Peyer's patch (tissue), 4 donors: ENCODE data around the gene DSTYK. TPM values are rescaled to one million over a fixed set of nuclear protein-coding genes. Genes with fewer than 3 reads are reported as not detected.

Source experiments
- DNase-seq, 3 donors: peaks; one replicate each; pipeline ENCODE4 v3.0.0-alpha.2; 2017 to 2019
- H3K27ac ChIP-seq, 4 donors: fragments of 200-600 bp; sonication (generic); one replicate each; pipeline ENCODE4 v1.5.1; 2016 to 2019
- H3K27me3 ChIP-seq, 2 donors: fragments of 200-600 bp; sonication (generic); one replicate each; pipeline ENCODE4 v1.5.1; 2019
- H3K36me3 ChIP-seq, 3 donors: fragments of 200-600 bp; sonication (generic); one replicate each; pipeline ENCODE4 v1.5.1; 2016 to 2019
- H3K4me1 ChIP-seq, 4 donors: fragments of 200-600 bp; sonication (generic); one replicate each; pipeline ENCODE4 v1.5.1; 2016 to 2019
- H3K4me3 ChIP-seq, 4 donors: fragments of 200-600 bp; sonication (generic); 1 replicate in 3 of 4; 2 replicates in 1 of 4; pipeline ENCODE4 v1.5.1; 2016 to 2019; ENCODE audit warnings: mild to moderate bottlenecking in 1 of 4
- H3K9me3 ChIP-seq, 4 donors: fragments of 200-600 bp; sonication (generic); one replicate each; pipeline ENCODE4 v1.5.1; 2016 to 2019; ENCODE audit warnings: mild to moderate bottlenecking in 1 of 4
- CTCF ChIP-seq, 6 experiments: fragments of 450-650 bp in 4 of 6; fragments of 200-600 bp in 2 of 6; sonication (generic) in 1 of 6; IDR thresholded peaks; one replicate each; pipeline ENCODE4 v1.5.1; 2017 to 2019; ENCODE audit warnings: antibody characterized with exemption in 6 of 6, mild to moderate bottlenecking in 3 of 6, moderate library complexity in 1 of 6
- POLR2A ChIP-seq, 2 donors: fragments of 450-650 bp; IDR thresholded peaks; one replicate each; pipeline ENCODE4 v1.5.1; 2017; ENCODE audit warnings: antibody characterized with exemption in 2 of 2, mild to moderate bottlenecking in 2 of 2, moderate library complexity in 2 of 2
- total RNA-seq, 4 donors: library from RNA; depleted of rRNA; stranded (reverse); fragments of >200 nt; gene quantifications; one replicate each; pipeline ENCODE4 v1.1.0, GENCODE V29; 2016

The DSTYK gene
- total RNA-seq, 4 donors from 2014 or later, result 3.5 to 11.6 (median 6.8) TPM

GRCh38 chr1:205244384-205244783 lies 32.9 kb upstream of the DSTYK start:
- Histone ChIP-seq H3K9me3 (no peaks in the 10 kb centered on the region), H3K4me1 (peaks cover 0 to 36% (median 0%) of the 10 kb centered on the region in 4 donors)
- TF ChIP-seq CTCF (IDR thresholded peaks at IDR 0.05) (no peak), POLR2A (IDR thresholded peaks at IDR 0.05) (no peak)

GRCh38 chr1:205243350-205244191 lies 32.1 kb upstream of the DSTYK start:
- TF ChIP-seq POLR2A (IDR thresholded peaks at IDR 0.05), result no peak
- no peak for TF ChIP-seq CTCF (IDR thresholded peaks at IDR 0.05)

More at GRCh38 chr1:205244384-205244783, 32.9 kb upstream of the DSTYK start:
- no peak overlapping the region for H3K4me3 ChIP-seq
- no peaks in the 10 kb centered on the region for H3K27me3 ChIP-seq
- peak in 1 of 3 donors; percentile 18 for DNase-seq
- H3K36me3 ChIP-seq, result no peaks in the 10 kb centered on the region
- no peak overlapping the region for H3K27ac ChIP-seq

GRCh38 chr1:205241366-205242030 lies 30.0 kb upstream of the DSTYK start:
- H3K36me3 ChIP-seq, result no peaks in the 10 kb centered on the region
- no peak overlapping the region for H3K27ac ChIP-seq
- H3K4me3 ChIP-seq, result no peak overlapping the region
- TF ChIP-seq CTCF (IDR thresholded peaks at IDR 0.05), result no peak
- TF ChIP-seq POLR2A (IDR thresholded peaks at IDR 0.05), result no peak
- DNase-seq, result peak in 1 of 3 donors; percentile 32
- peaks cover 0 to 9% (median 0%) of the 10 kb centered on the region in 4 donors for H3K4me1 ChIP-seq
- H3K9me3 ChIP-seq, result no peaks in the 10 kb centered on the region
- no peaks in the 10 kb centered on the region for H3K27me3 ChIP-seq

More at GRCh38 chr1:205243350-205244191, 32.1 kb upstream of the DSTYK start:
- Histone ChIP-seq H3K4me3 (no peak overlapping the region), H3K36me3 (no peaks in the 10 kb centered on the region), H3K27ac (no peak overlapping the region), H3K4me1 (peaks cover 0 to 28% (median 0%) of the 10 kb centered on the region in 4 donors), H3K9me3 (no peaks in the 10 kb centered on the region), H3K27me3 (no peaks in the 10 kb centered on the region)
- peak in 2 of 3 donors; percentile 28 to 29 for DNase-seq

- Histone ChIP-seq H3K4me1 (no peaks in the 10 kb centered on the region), H3K9me3 (no peaks in the 10 kb centered on the region), H3K36me3 (no peaks in the 10 kb centered on the region), H3K27ac (no peak overlapping the region), H3K27me3 (no peaks in the 10 kb centered on the region), H3K4me3 (no peak overlapping the region)
- TF ChIP-seq POLR2A (IDR thresholded peaks at IDR 0.05) (no peak), CTCF (IDR thresholded peaks at IDR 0.05) (no peak)
- DNase-seq, result peak in 1 of 3 donors; percentile 7
Observed at GRCh38 chr1:205240569-205240968, 29.1 kb upstream of the DSTYK start.

- TF ChIP-seq CTCF (IDR thresholded peaks at IDR 0.05), result no peak
- no peak for TF ChIP-seq POLR2A (IDR thresholded peaks at IDR 0.05)
- Histone ChIP-seq H3K4me3 (no peak overlapping the region), H3K4me1 (no peaks in the 10 kb centered on the region)
Observed at GRCh38 chr1:205240118-205240517, 28.6 kb upstream of the DSTYK start.

More at GRCh38 chr1:205240118-205240517, 28.6 kb upstream of the DSTYK start:
- peak in 1 of 3 donors; percentile 18 for DNase-seq
- Histone ChIP-seq H3K9me3 (no peaks in the 10 kb centered on the region), H3K27ac (no peak overlapping the region), H3K27me3 (no peaks in the 10 kb centered on the region), H3K36me3 (no peaks in the 10 kb centered on the region)
